H9 (cell line): Measurements from ENCODE around the gene UTP4. TPM values are rescaled to one million over a fixed set of nuclear protein-coding genes. Genes with fewer than 3 reads are reported as not detected.

Experiments
- DNase-seq: peaks from one replicate; pipeline ENCODE4 v3.0.0-alpha.2; 2017
- H2AFZ ChIP-seq: one replicate; pipeline ENCODE4 v1.6.1; 2013; ENCODE audit warnings: mild to moderate bottlenecking, low read length, control low read depth, moderate library complexity
- H2AK5ac ChIP-seq: 2 replicates; pipeline ENCODE4 v1.6.1; 2013; ENCODE audit warnings: low read length, control low read depth, mixed read lengths; ENCODE audit not compliant: insufficient read length
- H2BK120ac ChIP-seq: one replicate; pipeline ENCODE4 v1.6.1; 2013; ENCODE audit warnings: low read depth, mild to moderate bottlenecking, low read length, control low read depth, inconsistent platforms; ENCODE audit not compliant: poor library complexity, severe bottlenecking
- H2BK12ac ChIP-seq: 2 replicates; pipeline ENCODE4 v1.6.1; 2013; ENCODE audit warnings: low read length, control low read depth, mixed read lengths, low read depth; ENCODE audit not compliant: insufficient read length
- H2BK15ac ChIP-seq: 2 replicates; pipeline ENCODE4 v1.6.1; 2013; ENCODE audit warnings: low read depth, low read length, control low read depth
- H2BK20ac ChIP-seq: one replicate; pipeline ENCODE4 v1.6.1; 2013; ENCODE audit warnings: low read depth, mild to moderate bottlenecking, low read length, control low read depth, inconsistent platforms; ENCODE audit not compliant: poor library complexity, severe bottlenecking
- H2BK5ac ChIP-seq: 2 replicates; pipeline ENCODE4 v1.6.1; 2013; ENCODE audit warnings: low read length, control low read depth, mixed read lengths; ENCODE audit not compliant: insufficient read length
- H3K14ac ChIP-seq: 2 replicates; pipeline ENCODE4 v1.6.1; 2013; ENCODE audit warnings: low read length, control low read depth; ENCODE audit not compliant: insufficient read depth
- H3K18ac ChIP-seq: 2 replicates; pipeline ENCODE4 v1.6.1; 2013; ENCODE audit warnings: low read depth, mild to moderate bottlenecking, mixed read lengths, low read length, control low read depth; ENCODE audit not compliant: insufficient read length
- H3K23ac ChIP-seq: 2 replicates; pipeline ENCODE4 v1.6.1; 2013; ENCODE audit warnings: low read length, control low read depth, mixed read lengths, low read depth; ENCODE audit not compliant: insufficient read length
- H3K23me2 ChIP-seq: 2 replicates; pipeline ENCODE4 v1.6.1; 2013; ENCODE audit warnings: low read depth, mild to moderate bottlenecking, mixed read lengths, low read length, control low read depth; ENCODE audit not compliant: insufficient read length, poor library complexity, severe bottlenecking
- H3K27ac ChIP-seq: 2 replicates; pipeline ENCODE4 v1.5.1; 2013; ENCODE audit warnings: low read length, control low read depth, mixed read lengths, low read depth; ENCODE audit not compliant: insufficient read length
- H3K27me3 ChIP-seq: 2 replicates; pipeline ENCODE4 v1.6.1; 2013; ENCODE audit warnings: low read length, control low read depth, inconsistent platforms; ENCODE audit not compliant: insufficient read depth
- H3K4ac ChIP-seq: 2 replicates; pipeline ENCODE4 v1.6.1; 2013; ENCODE audit warnings: low read depth, mild to moderate bottlenecking, control low read depth, inconsistent platforms, low read length, moderate library complexity
- H3K4me1 ChIP-seq: 2 replicates; pipeline ENCODE4 v1.6.1; 2013; ENCODE audit warnings: low read length, control low read depth, inconsistent platforms; ENCODE audit not compliant: insufficient read depth
- H3K4me2 ChIP-seq: 2 replicates; pipeline ENCODE4 v1.6.1; 2013; ENCODE audit warnings: low read length, control low read depth, mixed read lengths; ENCODE audit not compliant: insufficient read length, insufficient read depth
- H3K56ac ChIP-seq: 2 replicates; pipeline ENCODE4 v1.6.1; 2013; ENCODE audit warnings: low read depth, mild to moderate bottlenecking, mixed read lengths, low read length, control low read depth; ENCODE audit not compliant: insufficient read length
- H3K79me1 ChIP-seq: 2 replicates; pipeline ENCODE4 v1.6.1; 2013; ENCODE audit warnings: low read depth, mild to moderate bottlenecking, moderate library complexity, low read length, control low read depth, inconsistent platforms; ENCODE audit not compliant: insufficient read depth, poor library complexity, severe bottlenecking
- H3K79me2 ChIP-seq: 2 replicates; pipeline ENCODE4 v1.6.1; 2013; ENCODE audit warnings: low read length, control low read depth, inconsistent platforms; ENCODE audit not compliant: insufficient read depth
- H3K9ac ChIP-seq: 2 replicates; pipeline ENCODE4 v1.6.1; 2013; ENCODE audit warnings: low read length, control low read depth, mixed read lengths; ENCODE audit not compliant: insufficient read length; ENCODE audit errors: extremely low read depth
- H3K9me3 ChIP-seq: one replicate; pipeline ENCODE4 v1.6.1; 2013; ENCODE audit warnings: low read depth, low read length, inconsistent platforms; ENCODE audit not compliant: control insufficient read depth
- H3T11ph ChIP-seq: one replicate; pipeline ENCODE4 v1.6.1; 2013; ENCODE audit warnings: mild to moderate bottlenecking, low read length, control low read depth, inconsistent platforms
- H4K20me1 ChIP-seq: one replicate; pipeline ENCODE4 v1.6.1; 2013; ENCODE audit not compliant: control insufficient read depth, insufficient read length, insufficient read depth
- H4K5ac ChIP-seq: 2 replicates; pipeline ENCODE4 v1.6.1; 2013; ENCODE audit warnings: low read depth, mild to moderate bottlenecking, mixed read lengths, low read length, control low read depth; ENCODE audit not compliant: insufficient read length
- H4K8ac ChIP-seq: replicated peaks from 2 replicates; pipeline ENCODE4 v1.6.1; 2013; ENCODE audit warnings: low read length, control low read depth, mixed read lengths, low read depth; ENCODE audit not compliant: insufficient read length
- H4K91ac ChIP-seq: 2 replicates; pipeline ENCODE4 v1.6.1; 2013; ENCODE audit warnings: low read depth, mild to moderate bottlenecking, moderate library complexity, mixed read lengths, low read length, control low read depth; ENCODE audit not compliant: insufficient read length
- H3K27ac Mint-ChIP-seq, 3 experiments: 2 replicates in 2 of 3; 3 replicates in 1 of 3; pipeline ENCODE4 v1.8.0; 2020 to 2021; ENCODE audit warnings: mixed read lengths in 3 of 3, mild to moderate bottlenecking in 1 of 3, moderate library complexity in 1 of 3
- H3K27me3 Mint-ChIP-seq: 2 replicates; pipeline ENCODE4 v1.8.0; 2021; ENCODE audit warnings: low read depth, mild to moderate bottlenecking, moderate library complexity, mixed read lengths
- H3K36me3 Mint-ChIP-seq, 3 experiments: 2 replicates in 2 of 3; 3 replicates in 1 of 3; pipeline ENCODE4 v1.8.0; 2020 to 2021; ENCODE audit warnings: low read depth in 3 of 3, mixed read lengths in 3 of 3; ENCODE audit not compliant: insufficient read depth in 1 of 3
- H3K4me1 Mint-ChIP-seq, 2 experiments: 2 replicates each; pipeline ENCODE4 v1.8.0; 2020; ENCODE audit warnings: mixed read lengths in 2 of 2
- H3K4me3 Mint-ChIP-seq, 2 experiments: 2 replicates in 1 of 2; 3 replicates in 1 of 2; pipeline ENCODE4 v1.8.0; 2020 to 2021; ENCODE audit warnings: mild to moderate bottlenecking in 2 of 2, mixed read lengths in 2 of 2, moderate library complexity in 1 of 2
- H3K9me3 Mint-ChIP-seq, 2 experiments: 2 replicates in 1 of 2; 3 replicates in 1 of 2; pipeline ENCODE4 v1.8.0; 2020; ENCODE audit warnings: mild to moderate bottlenecking in 2 of 2, mixed read lengths in 2 of 2, moderate library complexity in 1 of 2
- whole genome bisulfite sequencing: extraction: QIAGEN DNeasy Blood & Tissue Kit; methylation state at CpG from one replicate; pipeline ENCODE4 v1.1.7; 2013; ENCODE audit warnings: missing lambda C conversion rate, low lambda C conversion rate, mixed read lengths; ENCODE audit not compliant: insufficient read length; ENCODE audit errors: extremely low coverage; 5-methylcytosine and 5-hydroxymethylcytosine counted together
- total RNA-seq: library from RNA; stranded (reverse); gene quantifications from 2 replicates; pipeline ENCODE4 v1.2.1, GENCODE V29; 2021
- TF ChIP-seq, protein P1 (sequence below): fragments of 200-600 bp; sonication (generic); conservative IDR thresholded peaks from 3 replicates; pipeline ENCODE4 v1.8.0; 2021; ENCODE audit warnings: antibody characterized with exemption, mild to moderate bottlenecking

Gene UTP4
- total RNA-seq, 1 experiment from 2014 or later, result 94.0 TPM

DNA sequence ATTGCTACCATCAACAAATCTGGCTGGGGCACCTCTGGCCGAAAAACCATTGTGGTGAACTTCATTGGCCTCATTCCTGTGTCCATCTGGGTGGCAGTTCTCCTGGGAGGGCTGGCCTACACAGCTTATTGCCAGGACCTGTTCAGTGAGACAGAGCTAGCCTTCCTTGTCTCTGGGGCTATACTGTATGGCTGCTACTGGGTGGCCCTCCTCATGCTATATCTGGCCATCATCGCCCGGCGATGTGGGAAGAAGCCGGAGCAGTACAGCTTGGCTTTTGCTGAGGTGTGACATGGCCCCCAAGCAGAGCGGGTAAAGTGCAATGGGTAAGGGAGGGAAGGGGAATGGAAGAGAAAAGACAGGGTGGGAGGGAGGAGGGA, 17.5 kb upstream of the UTP4 start:
- no peaks in the 10 kb centered on the region for H3K27me3 Mint-ChIP-seq
- no peak overlapping the region for H3K23ac ChIP-seq
- no peak overlapping the region for H2BK5ac ChIP-seq
- H3K9me3 ChIP-seq, result no peaks in the 10 kb centered on the region
- H3K14ac ChIP-seq, result no peak overlapping the region
- H2BK15ac ChIP-seq, result no peak overlapping the region
- H2AFZ ChIP-seq, result no peak overlapping the region
- no peak overlapping the region for H2BK20ac ChIP-seq
- H3K36me3 Mint-ChIP-seq, result peaks cover 79 to 95% (median 86%) of the 10 kb centered on the region in 3 experiments
- H2AK5ac ChIP-seq, result no peak overlapping the region
- H3K27ac ChIP-seq, result no peak overlapping the region
- WGBS, result no CpG with 5 or more reads among the region's 6 CpGs
- no peak overlapping the region for H3K4me2 ChIP-seq
- H4K91ac ChIP-seq, result no peak overlapping the region
- H2BK12ac ChIP-seq, result no peak overlapping the region
- H3K4me1 Mint-ChIP-seq, result peaks cover 3 to 15% of the 10 kb centered on the region in 2 experiments; a peak in 2 of 4 replicates
- no peak overlapping the region for H3K9ac ChIP-seq
- H3K4me3 Mint-ChIP-seq, result no peak overlapping the region
- H3K56ac ChIP-seq, result no peak overlapping the region
- H3K79me2 ChIP-seq, result no peaks in the 10 kb centered on the region; the same call in 1 of the 2 replicates
- H2BK120ac ChIP-seq, result no peak overlapping the region
- no peak overlapping the region for H3K18ac ChIP-seq
- H3K4me1 ChIP-seq, result no peaks in the 10 kb centered on the region
- H3K79me1 ChIP-seq, result no peaks in the 10 kb centered on the region
- no peak overlapping the region for H4K8ac ChIP-seq
- no peaks in the 10 kb centered on the region for H4K20me1 ChIP-seq
- H3K27ac Mint-ChIP-seq, result no peak overlapping the region; a peak in 1 of 7 replicates
- no peak overlapping the region for H3K4ac ChIP-seq
- H3K23me2 ChIP-seq, result no peaks in the 10 kb centered on the region
- no peaks in the 10 kb centered on the region for H3K27me3 ChIP-seq
- no peaks in the 10 kb centered on the region; a peak in 2 of 5 replicates for H3K9me3 Mint-ChIP-seq
- H4K5ac ChIP-seq, result no peak overlapping the region
- TF ChIP-seq, protein P1, sequence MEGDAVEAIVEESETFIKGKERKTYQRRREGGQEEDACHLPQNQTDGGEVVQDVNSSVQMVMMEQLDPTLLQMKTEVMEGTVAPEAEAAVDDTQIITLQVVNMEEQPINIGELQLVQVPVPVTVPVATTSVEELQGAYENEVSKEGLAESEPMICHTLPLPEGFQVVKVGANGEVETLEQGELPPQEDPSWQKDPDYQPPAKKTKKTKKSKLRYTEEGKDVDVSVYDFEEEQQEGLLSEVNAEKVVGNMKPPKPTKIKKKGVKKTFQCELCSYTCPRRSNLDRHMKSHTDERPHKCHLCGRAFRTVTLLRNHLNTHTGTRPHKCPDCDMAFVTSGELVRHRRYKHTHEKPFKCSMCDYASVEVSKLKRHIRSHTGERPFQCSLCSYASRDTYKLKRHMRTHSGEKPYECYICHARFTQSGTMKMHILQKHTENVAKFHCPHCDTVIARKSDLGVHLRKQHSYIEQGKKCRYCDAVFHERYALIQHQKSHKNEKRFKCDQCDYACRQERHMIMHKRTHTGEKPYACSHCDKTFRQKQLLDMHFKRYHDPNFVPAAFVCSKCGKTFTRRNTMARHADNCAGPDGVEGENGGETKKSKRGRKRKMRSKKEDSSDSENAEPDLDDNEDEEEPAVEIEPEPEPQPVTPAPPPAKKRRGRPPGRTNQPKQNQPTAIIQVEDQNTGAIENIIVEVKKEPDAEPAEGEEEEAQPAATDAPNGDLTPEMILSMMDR, result no peak
- no peak for DNase-seq
- H3T11ph ChIP-seq, result no peak overlapping the region
